C1 segment of cervical spinal cord (tissue), 14 donors: ENCODE measurements around the gene NFE2L3.
"Not testable (repeated sequence)": the region's sequence is repeated elsewhere in the genome, so short reads cannot be mapped to it uniquely, and the experiment has no call there.

Source experiments
- DNase-seq, 14 donors: peaks; one replicate each; lab custom pipeline; 2025; lab: John Stamatoyannopoulos, UW

Gene NFE2L3

DNA sequence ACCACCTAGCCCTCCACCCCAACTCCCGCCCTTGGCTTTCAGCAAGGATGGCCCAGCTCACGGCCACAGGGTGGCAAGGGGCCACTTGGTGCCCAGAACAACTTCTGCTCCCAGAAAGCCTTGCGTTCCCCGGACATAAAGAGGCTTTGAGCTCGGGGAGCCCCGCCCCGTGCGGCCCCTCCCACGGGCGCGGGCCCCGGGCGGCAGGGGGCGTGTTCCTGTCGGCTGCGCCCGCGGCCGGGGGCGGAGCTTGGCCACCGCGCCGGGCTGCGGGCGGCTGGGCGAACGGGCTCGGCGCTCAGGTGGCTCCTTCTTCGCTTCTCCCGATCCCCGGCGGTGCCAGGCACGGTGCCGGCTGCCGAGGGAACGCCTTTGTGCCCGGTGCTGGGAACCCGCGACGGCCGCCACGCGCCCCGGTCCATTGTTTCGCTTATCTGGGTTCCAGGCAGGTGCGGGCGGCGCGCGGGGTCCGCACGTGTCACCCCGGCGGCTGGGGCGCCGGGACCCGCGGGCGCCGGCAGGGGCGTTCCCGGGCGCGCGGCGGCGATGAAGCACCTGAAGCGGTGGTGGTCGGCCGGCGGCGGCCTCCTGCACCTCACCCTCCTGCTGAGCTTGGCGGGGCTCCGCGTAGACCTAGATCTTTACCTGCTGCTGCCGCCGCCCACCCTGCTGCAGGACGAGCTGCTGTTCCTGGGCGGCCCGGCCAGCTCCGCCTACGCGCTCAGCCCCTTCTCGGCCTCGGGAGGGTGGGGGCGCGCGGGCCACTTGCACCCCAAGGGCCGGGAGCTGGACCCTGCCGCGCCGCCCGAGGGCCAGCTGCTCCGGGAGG lies at the start of gene NFE2L3:
NFE2L3 (plus strand) TSS at position 246 of the 829 bp plus-strand sequence; CDS start at position 547, 301 bp downstream.
- peak in 12 of 14 donors; percentile 37 to 82 (median 67) for DNase-seq

GRCh38 chr7:26103596-26103995 lies 48.4 kb upstream of the NFE2L3 start:
- DNase-seq: no peak

- peak in 1 of 14 donors; percentile 46 for DNase-seq
Observed at GRCh38 chr7:26105236-26105635, 46.8 kb upstream of the NFE2L3 start.

GRCh38 chr7:26105931-26106330 lies 46.1 kb upstream of the NFE2L3 start:
- no peak for DNase-seq

GRCh38 chr7:26112203-26112740 lies 39.7 kb upstream of the NFE2L3 start:
- no peak for DNase-seq

GRCh38 chr7:26115650-26116049 lies 36.3 kb upstream of the NFE2L3 start:
- no peak for DNase-seq

DNA sequence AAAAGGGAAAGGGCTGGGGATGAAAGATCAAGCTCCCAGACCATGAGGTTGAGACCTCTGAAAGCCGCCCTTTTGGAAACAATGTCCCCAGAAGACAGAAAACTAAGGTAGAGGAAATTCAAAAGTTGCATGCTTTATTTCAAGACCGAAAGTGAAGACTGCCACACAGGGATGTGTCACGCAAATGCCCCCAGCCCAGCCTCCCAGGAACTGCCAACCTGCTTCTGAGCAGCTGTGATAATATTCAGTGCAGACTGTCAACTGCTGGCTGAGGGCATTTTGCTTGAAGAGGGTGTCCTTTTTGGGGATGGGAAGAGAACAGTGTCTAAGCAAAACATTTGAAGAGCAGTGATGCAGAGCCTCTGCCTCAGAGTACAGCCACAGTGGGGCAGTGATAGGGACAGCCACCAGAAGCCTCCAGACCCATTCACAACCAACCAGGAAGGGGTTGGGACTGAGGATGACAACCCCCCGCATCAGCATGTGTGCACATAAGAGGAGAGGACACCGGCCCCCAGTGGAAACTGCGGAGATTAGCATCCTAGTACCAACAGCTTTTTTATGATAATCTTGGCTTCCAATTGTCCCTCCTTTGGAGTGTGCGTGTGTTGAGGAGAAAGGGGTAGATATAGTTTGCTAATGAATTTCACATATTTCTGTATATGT lies 34.7 kb upstream of the NFE2L3 start:
- DNase-seq: no peak

DNA sequence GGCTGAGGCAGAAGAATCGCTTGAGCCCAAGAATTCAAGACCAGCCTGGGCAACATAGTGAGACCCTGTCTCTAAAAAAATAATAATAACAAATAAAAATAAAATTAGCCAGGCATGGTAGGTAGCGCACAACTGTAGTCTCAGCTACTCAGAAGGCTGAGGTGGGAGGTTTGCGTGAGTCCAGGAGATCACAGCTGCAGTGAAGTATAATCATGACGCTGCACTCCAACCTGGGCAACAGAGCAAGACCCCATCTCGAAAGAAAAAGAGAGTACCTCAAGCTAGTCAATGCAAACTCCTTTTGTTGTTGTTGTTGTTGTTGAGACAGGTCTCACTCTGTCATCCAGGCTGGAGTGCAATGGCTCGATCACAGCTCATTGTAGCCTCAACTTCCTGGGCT lies 34.0 kb upstream of the NFE2L3 start:
- DNase-seq: no peak

- no peak for DNase-seq
Observed at GRCh38 chr7:26122745-26123144, 29.3 kb upstream of the NFE2L3 start.

DNA sequence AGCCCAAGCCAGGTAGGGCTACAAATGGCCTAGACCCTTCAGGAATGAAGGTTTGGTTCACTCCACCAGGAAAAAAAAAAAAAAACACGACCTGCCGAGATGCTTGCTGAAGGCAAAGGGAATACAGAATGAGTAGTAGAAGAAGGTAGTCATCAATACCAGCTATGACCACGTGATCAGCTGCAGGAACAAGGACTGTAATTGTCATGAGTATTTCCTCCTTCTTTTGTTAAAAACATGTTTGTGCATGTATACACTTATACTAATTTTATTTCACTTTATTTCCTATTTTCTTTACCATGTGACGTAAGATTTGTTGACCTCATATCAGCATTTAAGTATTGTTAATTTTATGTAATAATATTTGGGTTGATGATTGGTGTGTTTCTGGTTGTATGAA lies 27.2 kb upstream of the NFE2L3 start:
- not testable (repeated sequence) for DNase-seq

DNA sequence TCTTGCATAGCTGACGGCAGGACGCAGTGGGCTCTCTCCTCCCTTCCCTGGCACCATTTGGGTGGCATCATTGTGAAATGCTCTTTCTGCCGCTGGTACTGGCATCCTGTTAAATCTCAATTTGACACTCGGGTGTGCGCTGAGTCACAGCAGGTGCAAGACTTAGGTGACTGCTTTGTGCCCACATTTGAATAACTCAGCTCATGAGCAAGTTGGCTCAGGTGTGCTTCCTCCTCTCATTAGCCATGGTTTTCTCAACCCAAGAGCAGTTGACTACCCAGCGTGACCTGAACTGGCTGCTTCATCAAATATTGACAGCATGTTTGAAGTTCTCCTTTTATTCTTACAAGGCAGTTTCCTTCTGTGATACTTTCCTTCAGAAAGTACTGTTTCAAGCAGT lies 24.6 kb upstream of the NFE2L3 start:
- DNase-seq: no peak

GRCh38 chr7:26131056-26131589 lies 20.9 kb upstream of the NFE2L3 start:
- no peak for DNase-seq

DNA sequence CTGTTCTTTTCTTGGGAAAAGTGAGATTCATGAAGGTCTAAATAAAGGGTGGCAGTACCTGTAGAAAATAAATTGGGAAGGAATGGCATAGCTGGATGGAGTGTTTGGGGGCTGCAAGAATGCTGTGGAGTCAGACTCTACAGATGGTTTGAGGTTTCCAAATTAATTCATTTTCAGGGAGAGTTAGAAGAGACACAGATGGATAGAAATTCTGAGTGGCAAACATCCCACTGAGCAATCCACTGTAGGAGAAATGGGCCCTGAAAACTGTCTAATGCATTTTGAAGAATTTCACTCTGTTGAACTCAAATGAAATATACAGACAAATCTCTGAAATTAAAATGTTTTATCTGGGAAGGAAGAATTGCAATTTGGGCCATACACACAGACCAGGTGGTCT lies 16.9 kb upstream of the NFE2L3 start:
- no peak for DNase-seq

DNA sequence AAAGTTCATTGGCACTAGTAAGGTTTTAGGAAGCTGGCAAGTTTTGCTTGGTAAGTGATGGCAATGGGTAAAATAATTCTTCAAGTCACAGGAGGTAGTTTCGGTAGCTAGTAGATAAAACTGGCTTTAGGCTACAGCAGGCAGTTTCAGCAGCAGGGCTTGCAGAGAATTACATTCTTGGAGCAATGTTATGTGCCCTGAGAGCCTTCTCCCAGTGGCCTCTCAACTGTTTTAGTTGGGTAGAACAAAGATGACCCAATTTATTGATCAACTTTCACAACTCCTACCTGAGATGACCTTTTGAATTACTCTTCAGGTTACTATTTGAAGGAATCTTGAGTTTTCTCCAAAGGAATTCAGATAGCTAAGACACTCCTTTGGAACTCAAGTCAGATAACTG lies 16.4 kb upstream of the NFE2L3 start:
- DNase-seq: no peak

- no peak for DNase-seq
Observed at GRCh38 chr7:26136831-26137230, 15.2 kb upstream of the NFE2L3 start.

DNA sequence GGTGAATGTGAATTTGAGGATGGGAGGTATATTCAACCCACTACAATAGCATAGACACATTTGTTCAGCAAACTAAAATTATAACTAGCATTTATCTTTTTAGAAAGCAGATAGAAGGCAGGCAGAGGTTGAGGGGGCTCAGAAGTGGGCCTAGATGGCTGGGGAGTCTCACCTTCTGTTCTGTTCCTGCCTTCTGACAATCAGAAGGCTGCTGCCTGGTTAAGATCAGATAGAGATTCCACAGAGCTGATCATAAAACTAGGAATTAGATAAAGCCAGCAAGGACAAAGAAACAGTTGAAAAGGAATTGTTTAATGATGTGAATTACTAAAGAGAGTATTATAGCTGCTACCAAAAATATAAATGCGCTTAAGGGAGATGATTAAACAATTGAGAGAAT lies 11.6 kb upstream of the NFE2L3 start:
- no peak for DNase-seq

DNA sequence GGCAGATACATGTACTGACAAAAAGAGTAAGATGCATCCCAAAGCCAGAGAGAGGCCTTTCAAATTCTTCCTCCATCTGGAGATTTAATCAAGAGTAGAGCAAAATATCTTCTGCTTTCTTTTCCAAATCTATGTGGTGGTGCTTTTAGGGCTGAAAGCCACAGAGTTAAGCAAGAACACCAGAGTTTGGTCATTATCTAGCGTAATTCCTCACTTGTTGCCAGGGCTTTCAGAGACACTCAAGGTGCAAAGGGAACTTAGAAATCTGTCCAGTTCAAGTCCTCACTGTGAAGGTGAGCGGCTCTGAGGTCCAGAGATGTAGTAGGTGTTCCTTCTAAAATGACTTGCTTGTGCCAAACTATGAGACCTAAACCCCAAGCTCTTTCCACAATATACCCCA lies 10.9 kb upstream of the NFE2L3 start:
- DNase-seq: no peak

GRCh38 chr7:26143298-26144048 lies 8.5 kb upstream of the NFE2L3 start:
- no peak for DNase-seq

GRCh38 chr7:26144184-26145080 lies 7.6 kb upstream of the NFE2L3 start:
- no peak for DNase-seq

DNA sequence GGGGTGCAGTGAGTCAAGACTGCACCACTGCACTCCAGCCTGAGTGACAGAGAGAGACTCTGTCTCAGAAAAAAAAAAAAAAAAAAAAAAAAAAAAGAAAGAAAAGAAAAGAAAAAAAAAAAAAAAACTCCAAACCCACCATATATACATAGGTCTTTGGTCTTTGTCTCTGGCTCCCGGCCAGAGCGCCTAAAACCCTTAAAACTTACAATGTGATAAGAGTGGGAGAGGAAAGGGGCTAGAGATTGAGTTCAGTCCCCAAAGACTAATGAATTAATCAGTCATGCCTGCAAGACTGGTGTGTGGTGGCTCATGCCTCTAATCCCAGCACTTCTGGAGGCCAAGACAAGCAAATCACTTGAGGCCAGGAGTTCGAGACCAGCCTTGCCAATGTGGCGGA lies 6.8 kb upstream of the NFE2L3 start:
- DNase-seq: no peak

DNA sequence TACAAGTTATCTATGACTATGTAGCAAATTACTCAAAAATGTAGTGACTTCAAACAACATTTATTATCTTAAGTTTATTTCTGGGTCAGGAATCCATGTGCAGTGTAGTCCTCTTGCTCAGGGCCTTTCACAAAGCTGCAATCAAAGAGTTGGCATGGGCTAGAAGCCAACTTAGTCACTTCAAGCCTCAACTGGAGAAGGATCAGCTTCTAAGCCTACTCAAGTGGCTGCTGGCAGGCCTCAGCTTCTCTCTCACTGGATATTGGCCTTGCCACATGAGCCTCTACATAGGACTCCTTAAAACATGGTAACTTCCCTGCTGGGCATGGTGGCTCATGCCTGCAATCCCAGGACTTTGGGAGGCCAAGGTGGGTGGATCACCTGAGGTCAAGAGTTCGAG lies 5.0 kb upstream of the NFE2L3 start:
- DNase-seq: no peak
